GM21423 (cell line): ENCODE data around the gene SPATS2L.
A peak's percentile ranks its signal among the peaks of the same experiment; 100 is the strongest.

Experiments
- ATAC-seq: cut with Tn5 transposase; IDR thresholded peaks from one replicate; pipeline ENCODE4 v1.9.1; 2021; ENCODE audit warnings: mild to moderate bottlenecking, moderate library complexity; ENCODE audit not compliant: unreplicated experiment

The SPATS2L gene

GRCh38 chr2:200373973-200374416 is 67.5 kb downstream of the SPATS2L start:
- ATAC-seq = peak; percentile 87

GRCh38 chr2:200376513-200377354 is 70.2 kb downstream of the SPATS2L start:
- peak; percentile 33 for ATAC-seq

DNA sequence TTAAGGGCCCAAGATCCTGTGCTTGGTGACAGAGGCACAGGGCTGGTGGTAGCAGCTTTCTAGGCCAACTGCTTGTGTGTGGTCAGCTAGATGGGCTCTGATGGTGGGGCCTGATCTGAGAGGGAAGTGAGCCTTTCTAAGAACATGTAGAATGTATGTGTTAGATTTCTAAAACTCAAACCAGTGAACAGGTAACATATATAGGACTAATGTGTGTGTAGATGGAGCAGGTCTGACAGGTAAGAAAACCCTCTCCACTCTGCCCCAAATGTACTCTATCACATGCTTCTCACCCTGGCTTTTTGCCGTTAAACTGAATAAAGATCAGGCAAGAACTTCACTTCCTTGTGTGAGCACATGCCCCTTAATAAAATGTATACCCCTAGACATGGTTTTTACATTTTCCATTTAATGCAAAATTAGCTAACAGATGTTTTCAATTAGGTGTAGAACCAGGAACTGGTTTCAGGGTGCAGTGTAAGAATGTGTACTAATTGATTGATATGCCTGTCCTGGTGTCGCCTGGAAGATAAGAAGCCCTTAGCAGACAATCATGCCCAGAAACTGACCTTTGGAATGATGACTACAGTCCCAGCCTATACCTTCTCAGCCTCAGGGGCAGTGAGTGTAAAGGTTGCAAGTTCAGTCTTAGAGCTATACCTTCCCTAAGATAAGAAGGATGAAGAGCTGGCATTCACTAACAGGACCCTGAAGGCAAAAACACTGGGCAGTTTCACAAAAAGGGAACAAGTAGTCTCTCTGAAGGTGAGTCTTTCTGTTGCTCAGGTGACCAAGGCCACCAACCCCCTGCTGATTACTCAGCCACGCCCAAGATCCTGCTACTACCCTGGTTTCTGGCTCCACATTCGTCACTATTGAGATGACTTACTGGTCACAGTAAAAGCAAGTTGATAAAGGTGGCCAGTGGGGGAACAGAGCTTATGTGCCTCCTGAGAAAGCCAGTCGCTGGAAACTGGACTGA is 71.2 kb downstream of the SPATS2L start:
- no peak for ATAC-seq

DNA sequence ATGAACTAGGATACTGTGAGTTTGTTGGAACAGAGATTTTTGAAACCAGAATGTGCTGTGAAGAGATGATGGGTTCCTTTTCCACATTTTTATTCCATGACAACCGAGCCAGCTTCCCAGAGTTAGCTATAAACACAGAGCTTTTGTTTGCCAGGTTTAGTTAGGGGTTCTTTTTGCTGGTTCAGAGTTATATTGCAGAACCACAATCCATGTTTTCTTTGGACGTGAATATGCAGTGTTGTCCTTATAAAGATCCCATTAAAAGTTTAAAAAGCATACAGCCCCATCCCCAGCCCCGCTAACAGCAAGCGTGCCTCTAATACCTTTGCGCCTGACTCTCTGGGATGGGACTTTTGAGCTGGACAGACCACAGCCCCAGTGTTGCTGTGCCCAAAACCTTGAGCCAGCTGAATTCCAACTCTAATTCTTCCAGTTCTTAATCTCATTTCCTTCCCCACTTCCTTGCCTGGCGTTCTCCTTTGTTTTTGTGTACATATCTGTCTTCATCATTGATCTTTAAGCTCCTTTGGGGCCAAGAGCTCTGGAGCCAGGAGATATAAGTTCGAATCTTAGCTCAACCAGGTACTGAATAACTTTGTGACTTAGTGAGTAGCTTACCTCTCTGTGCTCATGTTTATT is 72.3 kb downstream of the SPATS2L start:
- ATAC-seq = no peak

- ATAC-seq = no peak
Measured at GRCh38 chr2:200379481-200380090, 73.1 kb downstream of the SPATS2L start.

GRCh38 chr2:200380091-200380561 is 73.6 kb downstream of the SPATS2L start:
- no peak for ATAC-seq

- ATAC-seq = no peak
Measured at GRCh38 chr2:200380833-200381542, 74.5 kb downstream of the SPATS2L start.

DNA sequence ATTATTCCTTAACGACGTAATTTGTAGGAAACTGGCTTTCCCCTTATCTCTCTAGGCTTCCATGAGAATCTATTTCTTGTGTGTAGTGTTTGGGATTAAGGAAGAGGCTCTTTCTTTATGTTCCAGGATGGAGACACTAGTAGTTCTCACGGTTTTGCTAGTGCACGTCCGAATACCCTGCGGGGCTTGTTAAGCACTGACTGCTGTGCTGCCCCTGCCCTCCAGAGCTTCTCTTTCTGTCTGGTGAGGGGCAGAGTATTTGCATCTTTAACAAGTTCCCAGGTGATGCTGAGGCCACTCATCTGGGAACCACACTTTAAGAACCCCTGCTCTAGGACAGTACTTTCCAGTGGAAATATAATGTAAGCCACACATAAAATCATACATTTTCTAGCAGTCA is 76.4 kb downstream of the SPATS2L start:
- ATAC-seq = no peak

- ATAC-seq = peak; percentile 90
Measured at GRCh38 chr2:200383380-200384110, 77.1 kb downstream of the SPATS2L start.

GRCh38 chr2:200385063-200385635 is 78.7 kb downstream of the SPATS2L start:
- no peak for ATAC-seq

GRCh38 chr2:200393191-200393590 is 86.7 kb downstream of the SPATS2L start:
- no peak for ATAC-seq

- no peak for ATAC-seq
Measured at GRCh38 chr2:200394045-200394444, 87.6 kb downstream of the SPATS2L start.

- ATAC-seq = no peak
Measured at GRCh38 chr2:200396781-200397242, 90.3 kb downstream of the SPATS2L start.

- no peak for ATAC-seq
Measured at GRCh38 chr2:200397785-200398184, 91.3 kb downstream of the SPATS2L start.

DNA sequence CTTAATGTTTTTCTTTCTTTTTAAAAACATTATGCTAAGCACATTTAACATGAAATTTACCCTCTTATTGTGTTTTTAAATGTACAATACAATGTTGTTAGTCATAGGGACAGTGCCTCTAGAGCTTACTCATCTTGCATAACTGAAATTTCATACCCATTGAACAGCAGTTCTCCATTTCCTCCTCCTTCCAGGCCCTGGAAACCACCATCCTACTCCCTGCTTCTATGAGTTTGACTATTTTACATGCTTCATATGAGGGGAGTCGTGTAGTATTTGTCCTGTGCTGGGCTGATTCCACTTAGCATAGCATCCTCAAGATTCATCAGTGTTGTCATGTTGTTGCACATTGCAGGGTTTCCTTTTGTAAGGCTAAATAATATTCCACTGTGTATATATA is 92.6 kb downstream of the SPATS2L start:
- peak; percentile 46 for ATAC-seq

DNA sequence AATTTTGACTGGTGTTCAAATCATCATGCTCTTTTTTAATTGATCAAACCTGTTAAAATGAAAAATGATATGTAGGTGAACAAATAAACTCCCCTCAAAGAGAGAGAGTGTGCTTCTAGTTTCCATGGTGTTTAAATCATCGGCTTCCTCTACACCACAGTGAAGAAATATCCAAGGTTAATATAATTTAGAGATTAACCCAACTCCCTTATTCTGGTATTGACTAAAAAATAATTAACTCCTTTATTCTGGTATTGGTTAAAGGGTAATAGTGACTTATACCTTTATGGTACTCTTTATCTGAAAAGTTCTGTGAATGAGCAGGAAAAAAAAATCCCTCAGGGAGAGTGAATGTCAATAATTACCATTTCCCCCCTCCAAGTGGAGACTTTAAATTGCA is 93.1 kb downstream of the SPATS2L start:
- no peak for ATAC-seq

DNA sequence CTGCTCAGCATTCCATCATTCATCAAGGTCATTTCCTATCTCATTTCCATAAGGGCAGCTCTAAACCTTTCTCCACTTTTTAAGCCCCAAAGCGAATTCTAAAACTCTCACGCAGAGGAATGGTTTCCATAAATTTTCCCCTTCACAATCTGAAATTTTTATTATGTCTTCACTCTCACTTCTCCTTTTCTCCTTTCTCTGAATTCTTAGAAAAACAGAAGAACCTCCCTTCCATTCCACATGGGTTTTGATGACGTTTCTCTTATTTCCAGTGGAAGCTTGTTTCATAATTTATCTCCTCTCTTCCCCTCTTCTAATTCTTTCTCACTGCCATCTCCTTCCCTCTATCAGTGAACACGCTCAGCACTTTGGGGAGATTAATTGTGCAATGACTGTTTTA is 97.3 kb downstream of the SPATS2L start:
- ATAC-seq = no peak

DNA sequence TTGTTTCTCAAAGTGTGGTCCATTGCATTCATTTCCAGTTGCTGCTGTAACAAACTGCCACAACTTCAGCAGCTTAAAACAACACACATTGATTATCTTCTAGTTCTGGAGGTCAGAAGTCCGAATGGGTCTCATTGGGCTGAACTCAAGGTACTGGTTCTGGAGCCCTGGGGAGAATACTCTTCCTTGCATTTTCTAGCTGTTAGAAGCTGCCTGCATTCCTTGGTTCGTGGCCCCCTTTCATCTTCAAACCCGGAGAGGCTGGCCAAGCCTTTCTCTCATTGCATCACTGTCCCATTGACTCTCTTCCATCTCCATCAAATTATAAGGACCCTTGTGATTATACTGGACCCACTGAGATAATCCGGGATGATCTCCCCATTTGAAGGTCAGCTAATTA is 98.1 kb downstream of the SPATS2L start:
- ATAC-seq = no peak
